Lung (tissue), 12 donors: ENCODE data around the gene MAF. TPM values are rescaled to one million over a fixed set of nuclear protein-coding genes. Genes with fewer than 3 reads are reported as not detected.
A peak's percentile ranks its signal among the peaks of the same experiment; 100 is the strongest.

ENCODE experiments used
- ATAC-seq: fragments of 200-7000 bp; cut with Tn5 transposase; one replicate; pipeline ENCODE4 v1.9.1; 2020; ENCODE audit warnings: moderate number of reproducible peaks; ENCODE audit not compliant: insufficient read depth, low FRiP score
- DNase-seq, 3 donors: peaks; one replicate each; pipeline ENCODE4 v3.0.0-alpha.2; 2013 to 2017
- H3K27ac ChIP-seq, 2 donors: one replicate each; pipeline ENCODE4 v1.5.1; 2013; ENCODE audit warnings: mild to moderate bottlenecking in 2 of 2, moderate library complexity in 2 of 2, control low read depth in 1 of 2, inconsistent platforms in 1 of 2, low read depth in 1 of 2, low read length in 1 of 2
- H3K27me3 ChIP-seq, 3 donors: one replicate each; pipeline ENCODE4 v1.5.1; 2013; ENCODE audit warnings: low read length in 2 of 3; ENCODE audit not compliant: control insufficient read depth in 3 of 3, insufficient read depth in 3 of 3
- H3K36me3 ChIP-seq, 4 donors: one replicate each; pipeline ENCODE4 v1.5.1; 2013; ENCODE audit warnings: low read length in 4 of 4, mild to moderate bottlenecking in 1 of 4, moderate library complexity in 1 of 4; ENCODE audit not compliant: control insufficient read depth in 4 of 4, insufficient read depth in 4 of 4
- H3K4me1 ChIP-seq, 5 donors: one replicate each; pipeline ENCODE4 v1.5.1; 2013; ENCODE audit warnings: low read length in 5 of 5, mild to moderate bottlenecking in 2 of 5, moderate library complexity in 1 of 5; ENCODE audit not compliant: control insufficient read depth in 5 of 5, insufficient read depth in 5 of 5
- H3K4me3 ChIP-seq: one replicate; pipeline ENCODE4 v1.5.1; 2013; ENCODE audit warnings: mild to moderate bottlenecking, control low read depth, moderate library complexity
- H3K9ac ChIP-seq, 2 donors: one replicate each; pipeline ENCODE4 v1.5.1; 2013; ENCODE audit warnings: low read length in 2 of 2, control low read depth in 1 of 2; ENCODE audit not compliant: insufficient read depth in 1 of 2
- H3K9me3 ChIP-seq, 4 donors: one replicate each; pipeline ENCODE4 v1.5.1; 2013; ENCODE audit warnings: low read length in 3 of 4, mild to moderate bottlenecking in 1 of 4, moderate library complexity in 1 of 4; ENCODE audit not compliant: control insufficient read depth in 4 of 4, insufficient read depth in 3 of 4
- WGBS, 2 donors: extraction: QIAGEN DNeasy Blood & Tissue Kit; methylation state at CpG; one replicate each; pipeline ENCODE4 v1.1.7; 2013; 5-methylcytosine and 5-hydroxymethylcytosine counted together
- polyA plus RNA-seq, 2 donors: library from polyadenylated mRNA; stranded (reverse); fragments of 200-250 nt; gene quantifications; one replicate each; pipeline ENCODE4 v1.2.1, GENCODE V29; 2013
- total RNA-seq, 2 donors: library from RNA; depleted of rRNA in 1 of 2; stranded (reverse); fragments of >200 nt in 1 of 2; gene quantifications; one replicate each; pipeline ENCODE4 v1.2.1, GENCODE V29; 2014 to 2021
- TF ChIP-seq, protein P1 (sequence below): IDR thresholded peaks from 2 replicates; pipeline ENCODE4 v1.5.1; 2012; ENCODE audit warnings: mild to moderate bottlenecking; ENCODE audit errors: control extremely low read depth, extremely low read depth
- donor health status: control.
- donor health status: control.
- donor health status: Bipolar disorder and iron deficiency.
- donor health status: healthy.
- donor health status: DM: yes; HTN: yes; CAD: no.

Gene MAF
- total and polyA plus RNA-seq, 4 donors: 7.0 to 66.8 (median 30.1) TPM

DNA sequence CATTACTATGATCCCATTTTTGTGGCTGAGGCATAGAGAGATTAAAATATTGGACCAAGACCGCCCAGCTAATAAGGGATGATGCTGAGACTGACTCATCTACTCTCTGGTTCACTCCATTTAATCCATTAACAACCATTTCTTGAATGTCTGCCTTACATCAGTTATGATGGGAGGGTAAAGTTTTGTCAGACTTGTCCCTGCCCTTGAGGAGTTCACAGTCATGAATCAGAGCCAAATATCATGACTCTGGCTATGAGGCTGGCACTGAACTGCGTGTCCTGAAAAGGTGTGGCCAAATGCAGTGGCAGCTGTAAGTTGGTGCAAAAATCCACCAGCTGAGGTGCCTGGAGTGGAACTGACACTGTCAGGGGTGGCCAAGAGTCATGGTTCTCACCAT is 35.0 kb upstream of the MAF start:
- WGBS, 2 donors: 92 to 96% methylated on average over 2 of the region's 2 CpGs
- H3K27me3 ChIP-seq: no peaks in the 10 kb centered on the region
- ATAC-seq: no peak
- no peak overlapping the region for H3K9ac ChIP-seq
- H3K4me1 ChIP-seq: peaks cover 0 to 3% (median 0%) of the 10 kb centered on the region in 5 donors
- DNase-seq: no peak
- no peaks in the 10 kb centered on the region for H3K36me3 ChIP-seq
- peaks cover 0 to under 1% (median 0%) of the 10 kb centered on the region in 4 donors for H3K9me3 ChIP-seq
- TF ChIP-seq, protein P1, sequence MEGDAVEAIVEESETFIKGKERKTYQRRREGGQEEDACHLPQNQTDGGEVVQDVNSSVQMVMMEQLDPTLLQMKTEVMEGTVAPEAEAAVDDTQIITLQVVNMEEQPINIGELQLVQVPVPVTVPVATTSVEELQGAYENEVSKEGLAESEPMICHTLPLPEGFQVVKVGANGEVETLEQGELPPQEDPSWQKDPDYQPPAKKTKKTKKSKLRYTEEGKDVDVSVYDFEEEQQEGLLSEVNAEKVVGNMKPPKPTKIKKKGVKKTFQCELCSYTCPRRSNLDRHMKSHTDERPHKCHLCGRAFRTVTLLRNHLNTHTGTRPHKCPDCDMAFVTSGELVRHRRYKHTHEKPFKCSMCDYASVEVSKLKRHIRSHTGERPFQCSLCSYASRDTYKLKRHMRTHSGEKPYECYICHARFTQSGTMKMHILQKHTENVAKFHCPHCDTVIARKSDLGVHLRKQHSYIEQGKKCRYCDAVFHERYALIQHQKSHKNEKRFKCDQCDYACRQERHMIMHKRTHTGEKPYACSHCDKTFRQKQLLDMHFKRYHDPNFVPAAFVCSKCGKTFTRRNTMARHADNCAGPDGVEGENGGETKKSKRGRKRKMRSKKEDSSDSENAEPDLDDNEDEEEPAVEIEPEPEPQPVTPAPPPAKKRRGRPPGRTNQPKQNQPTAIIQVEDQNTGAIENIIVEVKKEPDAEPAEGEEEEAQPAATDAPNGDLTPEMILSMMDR: no peak
- no peak overlapping the region for H3K27ac ChIP-seq
- H3K4me3 ChIP-seq: no peak overlapping the region

DNA sequence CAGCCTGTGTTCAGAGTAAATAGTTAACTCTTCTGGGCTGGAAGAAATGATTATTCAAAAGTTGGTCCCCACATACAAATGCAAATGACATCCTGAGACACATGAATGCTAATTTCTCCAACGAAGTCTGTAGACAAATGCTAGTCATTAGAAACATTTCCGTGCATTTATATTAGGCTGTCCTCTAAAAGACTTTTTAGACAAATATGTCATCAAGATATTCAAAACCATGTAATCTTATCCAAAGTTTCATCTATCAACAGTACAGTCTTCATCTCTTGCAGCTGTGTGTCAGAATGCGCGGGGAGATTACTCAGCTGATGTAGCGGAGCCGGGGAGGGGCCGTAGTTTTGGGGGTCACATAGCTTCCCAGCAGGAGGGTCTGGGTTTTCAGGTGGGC is 33.8 kb upstream of the MAF start:
- TF ChIP-seq, protein P1: no peak
- ATAC-seq (no peak), DNase-seq (no peak)
- no peaks in the 10 kb centered on the region for H3K4me1 ChIP-seq
- peaks cover 0 to 3% (median 0%) of the 10 kb centered on the region in 4 donors for H3K9me3 ChIP-seq
- 90 to 96% methylated on average over 7 of the region's 7 CpGs for WGBS, 2 donors
- H3K4me3 ChIP-seq: no peak overlapping the region
- no peak overlapping the region for H3K9ac ChIP-seq
- H3K27me3 ChIP-seq: no peaks in the 10 kb centered on the region
- no peaks in the 10 kb centered on the region for H3K36me3 ChIP-seq
- H3K27ac ChIP-seq: no peak overlapping the region

DNA sequence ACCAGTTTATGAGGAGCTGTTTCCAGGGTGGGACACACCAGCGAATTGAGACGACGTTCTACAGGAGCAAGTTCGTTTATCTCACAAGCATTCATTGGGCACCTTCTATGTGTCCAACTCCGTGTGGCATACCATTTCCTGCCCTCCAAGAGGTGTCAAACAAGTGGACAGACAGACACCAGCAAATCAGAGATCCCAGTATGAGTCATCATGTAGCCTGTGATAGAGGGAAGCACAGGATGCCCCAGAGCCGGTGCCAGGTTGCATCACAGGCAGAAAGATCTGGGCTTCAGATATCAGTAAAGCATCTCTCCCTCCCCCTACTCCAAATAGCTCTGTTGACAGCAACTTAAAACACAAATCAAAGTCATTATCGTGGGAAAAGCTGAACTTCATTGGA is 31.8 kb upstream of the MAF start:
- Histone ChIP-seq H3K4me1 (peaks cover 0 to 3% (median 0%) of the 10 kb centered on the region in 5 donors), H3K9ac (no peak overlapping the region), H3K9me3 (peaks cover 0 to 3% (median 0%) of the 10 kb centered on the region in 4 donors), H3K27ac (no peak overlapping the region), H3K36me3 (no peaks in the 10 kb centered on the region), H3K4me3 (no peak overlapping the region), H3K27me3 (no peaks in the 10 kb centered on the region)
- DNase-seq (no peak), ATAC-seq (no peak)
- TF ChIP-seq, protein P1: no peak
- 63 to 68% methylated on average over 7 of the region's 7 CpGs for WGBS, 2 donors

DNA sequence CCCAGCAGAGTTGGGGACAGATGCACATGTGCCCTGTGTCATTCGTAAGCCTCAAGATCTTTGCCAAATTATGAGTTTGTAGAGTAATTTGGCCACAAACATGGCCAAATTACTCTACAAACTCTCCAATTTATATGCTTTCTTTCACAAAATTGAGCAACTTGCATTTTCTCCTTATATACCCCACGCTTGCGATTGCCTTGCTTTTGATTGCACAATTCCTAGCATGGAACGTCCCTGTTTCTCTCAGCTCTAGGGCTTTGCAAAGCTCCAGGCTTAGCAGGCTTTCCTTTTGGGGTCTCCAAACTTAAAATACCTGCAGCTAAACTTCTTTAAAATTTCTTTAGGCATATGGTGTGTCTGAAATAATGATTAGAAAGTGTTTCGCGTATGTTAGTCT is 28.5 kb upstream of the MAF start:
- Histone ChIP-seq H3K9ac (no peak overlapping the region), H3K36me3 (no peaks in the 10 kb centered on the region), H3K27ac (no peak overlapping the region), H3K4me1 (peaks cover 0 to 3% (median 0%) of the 10 kb centered on the region in 5 donors), H3K27me3 (no peaks in the 10 kb centered on the region), H3K9me3 (peaks cover 0 to 3% (median 0%) of the 10 kb centered on the region in 4 donors), H3K4me3 (no peak overlapping the region)
- TF ChIP-seq, protein P1: no peak
- ATAC-seq (no peak), DNase-seq (peak in 2 of 3 donors; percentile 19 to 70)
- 76 to 88% methylated on average over 6 of the region's 6 CpGs for WGBS, 2 donors
